Kidney (tissue), 14 donors: ENCODE data around the gene NRCAM. TPM values are rescaled to one million over a fixed set of nuclear protein-coding genes. Genes with fewer than 3 reads are reported as not detected.

Experiments used
- DNase-seq, 5 donors: peaks; one replicate each; pipeline ENCODE4 v3.0.0-alpha.2; 2013 to 2020
- FAIRE-seq: peaks from 2 replicates; lab custom pipeline; 2012; peaks lifted over from hg19 to GRCh38; lab: Jason Lieb, UNC
- H3K27ac ChIP-seq, 2 donors: one replicate each; pipeline ENCODE4 v1.7.0; 2013; ENCODE audit warnings: low read depth in 2 of 2, low read length in 2 of 2, inconsistent platforms in 1 of 2
- H3K27me3 ChIP-seq: one replicate; pipeline ENCODE4 v1.7.1; 2013; ENCODE audit warnings: low read length, inconsistent platforms; ENCODE audit not compliant: control insufficient read depth, insufficient read depth
- H3K36me3 ChIP-seq, 3 donors: one replicate each; pipeline versions ENCODE4 v1.7.0 to v1.7.1; 2013; ENCODE audit warnings: low read length in 3 of 3, control low read depth in 1 of 3, inconsistent platforms in 1 of 3; ENCODE audit not compliant: insufficient read depth in 3 of 3, control insufficient read depth in 2 of 3
- H3K4me1 ChIP-seq, 3 donors: one replicate each; pipeline versions ENCODE4 v1.7.0 to v1.7.1; 2013; ENCODE audit warnings: low read length in 3 of 3, inconsistent platforms in 1 of 3, low read depth in 1 of 3; ENCODE audit not compliant: control insufficient read depth in 2 of 3, insufficient read depth in 2 of 3
- H3K4me3 ChIP-seq, 3 donors: one replicate each; pipeline versions ENCODE4 v1.7.0 to v1.8.1; 2013; ENCODE audit warnings: low read length in 3 of 3, control low read depth in 1 of 3, inconsistent platforms in 1 of 3
- H3K9ac ChIP-seq, 3 donors: one replicate each; pipeline versions ENCODE4 v1.7.0 to v1.7.1; 2013; ENCODE audit warnings: low read length in 3 of 3, control low read depth in 1 of 3, inconsistent platforms in 1 of 3
- H3K9me3 ChIP-seq, 3 donors: one replicate each; pipeline versions ENCODE4 v1.7.0 to v1.7.1; 2013; ENCODE audit warnings: low read length in 3 of 3, control low read depth in 1 of 3, inconsistent platforms in 1 of 3; ENCODE audit not compliant: control insufficient read depth in 2 of 3, insufficient read depth in 1 of 3
- intact Hi-C: fragments of 100-400 bp; cut with DNase I; formaldehyde crosslinking; loops from one replicate; pipeline ENCODE4 v1.11.1; 2022
- polyA plus RNA-seq: library from polyadenylated mRNA; stranded (reverse); fragments of 350-450 nt; fragmentation: Illumina TruSeq; extraction: RNeasy Lipid Tissue Mini Kit (QIAGEN cat#74804); gene quantifications from one replicate; pipeline ENCODE4 v1.2.3, GENCODE V29; 2014; ENCODE audit warnings: low read depth, low replicate concordance; ENCODE audit not compliant: insufficient read depth
- total RNA-seq: library from RNA; stranded (reverse); fragmentation: NEBNext Ultra II Directional; extraction: Animal tissue kit (Norgen Biotek cat#: 25700); gene quantifications from one replicate; pipeline ENCODE4 v1.2.1, GENCODE V29; 2021
- TF ChIP-seq, protein P1 (sequence below): IDR thresholded peaks from 3 replicates; pipeline ENCODE4 v1.5.1; 2012; ENCODE audit warnings: mild to moderate bottlenecking, moderate library complexity, borderline replicate concordance; ENCODE audit not compliant: insufficient read depth; ENCODE audit errors: extremely low read depth
- donor health status: control.
- donor health status: control.
- donor health status: control.
- donor health status: control.
- donor health status: control.
- donor health status: DM: yes; HTN: yes; CAD: no.
- donor health status: Normal renal cell carcinoma (clear cell type).

The NRCAM gene
- total and polyA plus RNA-seq, 2 donors from 2014 or later: 16.8 to 20.6 TPM

DNA sequence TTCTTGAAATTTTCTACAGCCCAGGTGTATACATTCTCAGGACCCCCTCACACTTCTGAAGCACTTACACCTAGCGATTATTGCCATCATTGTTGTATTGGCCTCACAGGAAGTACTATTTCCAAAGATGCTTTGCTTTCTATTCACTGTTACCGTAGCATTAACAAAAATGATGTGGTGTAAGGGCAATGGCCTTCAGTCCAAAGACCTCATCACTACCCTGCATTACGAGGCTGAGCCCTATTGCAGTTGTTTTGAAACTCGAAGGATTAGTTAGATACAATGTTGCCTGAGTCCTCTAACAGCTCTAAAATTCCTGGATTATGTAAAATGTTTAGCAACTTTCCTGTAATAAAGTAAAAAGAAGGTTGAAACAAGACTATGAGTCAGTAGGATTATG is 2.9 kb downstream of the NRCAM start:
- TF ChIP-seq, protein P1, sequence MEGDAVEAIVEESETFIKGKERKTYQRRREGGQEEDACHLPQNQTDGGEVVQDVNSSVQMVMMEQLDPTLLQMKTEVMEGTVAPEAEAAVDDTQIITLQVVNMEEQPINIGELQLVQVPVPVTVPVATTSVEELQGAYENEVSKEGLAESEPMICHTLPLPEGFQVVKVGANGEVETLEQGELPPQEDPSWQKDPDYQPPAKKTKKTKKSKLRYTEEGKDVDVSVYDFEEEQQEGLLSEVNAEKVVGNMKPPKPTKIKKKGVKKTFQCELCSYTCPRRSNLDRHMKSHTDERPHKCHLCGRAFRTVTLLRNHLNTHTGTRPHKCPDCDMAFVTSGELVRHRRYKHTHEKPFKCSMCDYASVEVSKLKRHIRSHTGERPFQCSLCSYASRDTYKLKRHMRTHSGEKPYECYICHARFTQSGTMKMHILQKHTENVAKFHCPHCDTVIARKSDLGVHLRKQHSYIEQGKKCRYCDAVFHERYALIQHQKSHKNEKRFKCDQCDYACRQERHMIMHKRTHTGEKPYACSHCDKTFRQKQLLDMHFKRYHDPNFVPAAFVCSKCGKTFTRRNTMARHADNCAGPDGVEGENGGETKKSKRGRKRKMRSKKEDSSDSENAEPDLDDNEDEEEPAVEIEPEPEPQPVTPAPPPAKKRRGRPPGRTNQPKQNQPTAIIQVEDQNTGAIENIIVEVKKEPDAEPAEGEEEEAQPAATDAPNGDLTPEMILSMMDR: no peak
- Histone ChIP-seq H3K4me1 (peaks cover 0 to 11% (median 0%) of the 10 kb centered on the region in 3 donors), H3K36me3 (no peaks in the 10 kb centered on the region), H3K27me3 (peaks cover 9% of the 10 kb centered on the region), H3K9me3 (no peaks in the 10 kb centered on the region), H3K4me3 (no peak overlapping the region), H3K27ac (no peak overlapping the region), H3K9ac (no peak overlapping the region)
- DNase-seq (no peak), FAIRE-seq (no peak)
- intact Hi-C loops: no loop called here

DNA sequence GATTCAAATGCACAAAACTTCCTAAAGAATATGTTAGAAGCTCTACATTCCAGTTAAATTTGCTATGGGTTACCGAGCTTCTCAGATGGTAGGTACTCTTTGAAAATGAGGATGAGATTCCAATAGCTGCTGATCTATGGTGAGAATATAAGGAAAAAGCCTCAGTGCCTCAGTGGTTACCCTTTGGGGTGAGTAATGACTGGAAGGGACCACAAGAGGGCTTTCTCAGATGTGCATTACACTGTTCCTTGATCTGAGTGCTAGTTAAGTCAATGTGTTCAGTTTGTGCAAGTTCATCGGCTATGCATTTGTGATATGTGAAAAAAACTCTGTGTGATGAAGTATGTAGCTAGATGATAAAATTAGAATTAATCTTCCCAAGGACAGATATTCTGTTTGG is 3.5 kb downstream of the NRCAM start:
- DNase-seq: peak in 1 of 5 donors; percentile 19
- TF ChIP-seq, protein P1: peak; percentile 25
- FAIRE-seq: no peak
- Histone ChIP-seq H3K4me3 (no peak overlapping the region), H3K9ac (no peak overlapping the region), H3K9me3 (no peaks in the 10 kb centered on the region), H3K36me3 (no peaks in the 10 kb centered on the region), H3K27ac (no peak overlapping the region), H3K4me1 (peaks cover 0 to 11% (median 0%) of the 10 kb centered on the region in 3 donors), H3K27me3 (peaks cover 9% of the 10 kb centered on the region)
- intact Hi-C loops: no loop called here

DNA sequence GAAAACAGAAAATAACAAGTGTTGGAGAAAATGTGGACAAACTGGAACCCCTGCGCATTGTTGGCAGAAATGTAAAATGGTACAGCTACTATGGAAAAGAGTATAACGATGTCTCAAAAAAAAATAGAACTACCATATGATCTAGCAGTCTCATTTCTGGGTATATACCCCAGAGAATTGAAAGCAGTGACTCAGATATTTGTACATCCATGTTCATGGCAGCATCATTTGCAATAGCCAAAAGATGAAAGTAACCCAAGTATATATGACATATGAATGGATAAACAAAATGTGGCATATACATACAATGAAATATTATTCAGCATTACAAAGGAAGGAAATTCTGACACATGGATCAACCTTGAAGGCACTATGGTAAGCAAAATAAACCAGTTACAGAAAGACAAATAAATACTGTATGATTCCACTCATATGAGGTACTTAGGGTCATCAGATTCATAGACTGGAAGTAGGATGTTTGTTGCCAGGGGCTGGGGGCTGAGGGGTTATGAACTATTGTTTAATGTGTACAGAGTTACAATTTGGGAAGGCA is 4.9 kb downstream of the NRCAM start:
- Histone ChIP-seq H3K4me3 (no peak overlapping the region), H3K9ac (no peak overlapping the region), H3K27ac (no peak overlapping the region), H3K9me3 (no peaks in the 10 kb centered on the region), H3K36me3 (no peaks in the 10 kb centered on the region), H3K27me3 (peaks cover 3% of the 10 kb centered on the region), H3K4me1 (peaks cover 0 to 11% (median 0%) of the 10 kb centered on the region in 3 donors)
- intact Hi-C loops: no loop called here
- DNase-seq: no peak
- FAIRE-seq: no peak
- TF ChIP-seq, protein P1: no peak

DNA sequence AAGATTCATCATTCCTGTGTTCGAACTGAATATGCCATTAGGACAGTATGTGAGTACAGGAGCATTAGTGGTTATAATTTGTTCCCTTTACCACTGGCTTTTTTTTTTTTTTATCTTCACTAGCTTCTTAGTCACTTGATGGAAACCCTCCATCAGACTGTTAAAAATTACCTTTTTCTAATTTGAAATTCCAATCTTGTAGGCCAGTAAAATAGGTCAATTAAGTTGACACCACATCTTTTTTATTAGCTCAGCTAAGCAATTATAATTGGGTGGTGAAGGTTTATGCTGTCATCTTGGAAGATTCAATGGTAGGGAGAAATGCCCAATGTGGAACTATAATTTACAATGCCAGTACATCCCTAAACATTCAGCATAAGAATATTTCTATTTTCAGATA is 6.1 kb downstream of the NRCAM start:
- TF ChIP-seq, protein P1: no peak
- H3K27me3 ChIP-seq: peaks cover 3% of the 10 kb centered on the region
- intact Hi-C loops: no loop called here
- no peaks in the 10 kb centered on the region for H3K9me3 ChIP-seq
- no peak overlapping the region for H3K4me3 ChIP-seq
- DNase-seq (peak in 1 of 5 donors; percentile 20), FAIRE-seq (peak; percentile 38)
- no peak overlapping the region for H3K27ac ChIP-seq
- no peaks in the 10 kb centered on the region for H3K36me3 ChIP-seq
- no peak overlapping the region for H3K9ac ChIP-seq
- H3K4me1 ChIP-seq: peaks cover 0 to 3% (median 0%) of the 10 kb centered on the region in 3 donors
